HG03097 (cell line): ENCODE results near the gene GPR108.
"Not testable (repeated sequence)": the region's sequence is repeated elsewhere in the genome, so short reads cannot be mapped to it uniquely, and the experiment has no call there.

Experiments used
- ATAC-seq: cut with Tn5 transposase; IDR thresholded peaks from one replicate; pipeline ENCODE4 v1.9.1; 2021; ENCODE audit not compliant: unreplicated experiment, low FRiP score

Gene GPR108

GRCh38 chr19:6737284-6737872, at the start of gene GPR108:
GPR108 (minus strand) TSS chr19:6737580; CDS start chr19:6737576, 4 bp downstream.
- ATAC-seq, result peak; percentile 60

- no peak for ATAC-seq
These were observed 41.8 kb upstream of the GPR108 start for GRCh38 chr19:6779206-6779605.

GRCh38 chr19:6778386-6778785, 41.0 kb upstream of the GPR108 start:
- ATAC-seq, result no peak

GRCh38 chr19:6777434-6777833, 40.1 kb upstream of the GPR108 start:
- no peak for ATAC-seq

- no peak for ATAC-seq
These were observed 39.6 kb upstream of the GPR108 start for GRCh38 chr19:6776999-6777398.

GRCh38 chr19:6776045-6776444, 38.7 kb upstream of the GPR108 start:
- ATAC-seq, result not testable (repeated sequence)

- ATAC-seq, result no peak
These were observed 37.7 kb upstream of the GPR108 start for GRCh38 chr19:6774821-6775707.

GRCh38 chr19:6773323-6773931, 36.0 kb upstream of the GPR108 start:
- no peak for ATAC-seq

GRCh38 chr19:6772866-6773322, 35.5 kb upstream of the GPR108 start:
- no peak for ATAC-seq

GRCh38 chr19:6772028-6772865, 34.9 kb upstream of the GPR108 start, which contains the start of gene VAV1:
VAV1 (plus strand) TSS chr19:6772708; CDS start chr19:6772808, 100 bp downstream.
- no peak for ATAC-seq

GRCh38 chr19:6771648-6772027, 34.3 kb upstream of the GPR108 start:
- ATAC-seq, result not testable (repeated sequence)

- ATAC-seq, result no peak
These were observed 31.7 kb upstream of the GPR108 start for GRCh38 chr19:6769006-6769619.

GRCh38 chr19:6768236-6768785, 30.9 kb upstream of the GPR108 start:
- ATAC-seq, result peak; percentile 1

GRCh38 chr19:6767357-6768235, 30.2 kb upstream of the GPR108 start, which contains the start of gene SH2D3A:
SH2D3A (minus strand) TSS chr19:6767435; CDS start chr19:6763748, 3,687 bp downstream.
- peak; percentile 65 for ATAC-seq

- ATAC-seq, result no peak
These were observed 29.6 kb upstream of the GPR108 start for GRCh38 chr19:6767081-6767356.

GRCh38 chr19:6766357-6767080, 29.1 kb upstream of the GPR108 start:
- no peak for ATAC-seq

GRCh38 chr19:6765738-6766356, 28.5 kb upstream of the GPR108 start:
- no peak for ATAC-seq
